H7 (cell line): ENCODE results near the gene FOXD1. TPM values are rescaled to one million over a fixed set of nuclear protein-coding genes. Genes with fewer than 3 reads are reported as not detected.
"Not testable (repeated sequence)": the region's sequence is repeated elsewhere in the genome, so short reads cannot be mapped to it uniquely, and the experiment has no call there.

Source experiments
- DNase-seq: peaks from one replicate; pipeline ENCODE4 v3.0.0; 2012
- H3K27me3 ChIP-seq: 2 replicates; pipeline ENCODE4 v1.6.0; 2011; ENCODE audit warnings: mild to moderate bottlenecking, low read length; ENCODE audit not compliant: control insufficient read depth, insufficient read depth
- H3K36me3 ChIP-seq: replicated peaks from 2 replicates; pipeline ENCODE4 v1.5.1; 2011; ENCODE audit warnings: low read length; ENCODE audit not compliant: control insufficient read depth, insufficient read depth
- H3K4me3 ChIP-seq: 2 replicates; pipeline ENCODE4 v1.5.1; 2011; ENCODE audit warnings: low read depth, mild to moderate bottlenecking, control low read depth, low read length, moderate library complexity; ENCODE audit not compliant: insufficient read depth
- total RNA-seq: library from RNA; depleted of rRNA; stranded (reverse); fragments of >200 nt; shearing (Covaris generic); gene quantifications from 2 replicates; pipeline ENCODE4 v1.2.3, GENCODE V29; 2014

Gene FOXD1
- total RNA-seq, 1 experiment from 2014 or later, result 2.6 TPM

DNA sequence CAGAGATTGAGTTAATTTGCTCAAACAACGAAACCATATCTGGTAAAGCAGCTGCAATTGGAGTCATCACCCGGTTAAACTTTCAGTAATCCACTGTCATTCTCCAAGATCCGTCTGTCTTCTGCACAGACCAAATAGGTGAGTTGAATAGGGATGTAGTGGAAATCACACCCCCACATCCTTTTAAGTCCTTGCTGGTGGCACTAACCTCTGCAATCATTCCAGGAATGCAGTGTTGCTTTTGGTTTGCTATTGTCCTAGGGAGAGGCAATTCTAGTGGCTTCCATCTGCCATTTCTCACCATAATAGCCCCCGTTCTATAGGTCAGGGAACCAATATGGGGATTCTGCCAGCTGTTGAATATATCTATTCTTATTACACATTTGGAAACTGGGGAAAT lies 35.1 kb upstream of the FOXD1 start:
- DNase-seq, result no peak
- H3K27me3 ChIP-seq, result no peaks in the 10 kb centered on the region
- H3K4me3 ChIP-seq, result no peak overlapping the region
- no peaks in the 10 kb centered on the region for H3K36me3 ChIP-seq

DNA sequence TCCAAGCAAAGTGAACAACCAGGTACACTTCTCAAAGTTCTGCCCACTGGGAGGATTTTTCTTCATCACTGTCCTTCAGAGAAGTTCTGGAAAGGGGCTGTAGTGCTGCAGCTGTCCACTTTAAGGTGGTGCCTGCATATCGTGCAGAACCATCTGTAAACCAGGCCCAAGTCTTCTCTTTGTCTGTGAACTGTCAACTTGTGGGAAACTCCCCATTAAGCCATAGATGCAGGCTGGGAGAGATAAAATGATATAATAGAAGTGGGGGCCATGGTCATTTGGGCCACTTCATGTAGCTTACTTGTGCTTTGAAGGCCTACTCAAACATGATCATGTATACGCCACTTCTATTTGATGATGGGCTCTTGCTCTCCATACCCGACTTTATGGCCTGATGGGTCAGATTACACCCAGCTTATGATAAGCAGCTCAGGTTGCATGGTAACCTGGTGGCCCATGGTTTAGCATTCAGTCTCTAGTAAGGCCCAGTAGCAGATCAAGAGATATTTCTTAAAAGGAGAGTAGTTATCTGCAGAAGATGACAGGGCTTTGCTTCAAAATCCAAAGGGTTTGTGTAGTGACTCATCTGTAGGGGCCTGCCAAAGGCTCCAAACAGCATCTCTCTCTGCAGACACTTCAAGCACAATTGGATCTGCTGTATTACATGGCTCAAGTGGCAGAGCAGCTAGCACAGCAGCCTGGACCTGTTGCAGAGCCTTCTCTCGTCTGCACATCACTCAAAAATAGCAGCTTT lies 34.0 kb upstream of the FOXD1 start:
- no peaks in the 10 kb centered on the region for H3K27me3 ChIP-seq
- H3K36me3 ChIP-seq, result no peaks in the 10 kb centered on the region
- no peak overlapping the region for H3K4me3 ChIP-seq
- DNase-seq, result no peak

DNA sequence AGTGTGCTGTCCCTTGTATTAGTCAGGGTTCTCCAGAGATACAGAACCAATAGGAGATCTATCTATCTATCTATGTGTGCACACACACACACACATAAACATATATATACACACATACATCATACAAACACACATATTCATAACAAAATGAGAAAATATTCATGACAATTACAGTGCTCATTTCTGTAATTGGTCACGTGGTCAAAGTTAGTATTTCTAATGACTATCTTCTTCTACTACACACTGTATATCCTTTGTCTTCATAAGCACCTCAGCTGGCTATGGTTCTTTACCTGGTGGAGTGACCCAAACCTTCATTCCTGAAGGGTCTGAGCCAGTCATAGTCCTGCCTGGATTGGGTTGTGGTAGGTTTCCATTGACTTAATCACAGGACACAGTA lies 31.9 kb upstream of the FOXD1 start:
- Histone ChIP-seq H3K36me3 (no peaks in the 10 kb centered on the region), H3K4me3 (no peak overlapping the region), H3K27me3 (no peaks in the 10 kb centered on the region)
- no peak for DNase-seq

DNA sequence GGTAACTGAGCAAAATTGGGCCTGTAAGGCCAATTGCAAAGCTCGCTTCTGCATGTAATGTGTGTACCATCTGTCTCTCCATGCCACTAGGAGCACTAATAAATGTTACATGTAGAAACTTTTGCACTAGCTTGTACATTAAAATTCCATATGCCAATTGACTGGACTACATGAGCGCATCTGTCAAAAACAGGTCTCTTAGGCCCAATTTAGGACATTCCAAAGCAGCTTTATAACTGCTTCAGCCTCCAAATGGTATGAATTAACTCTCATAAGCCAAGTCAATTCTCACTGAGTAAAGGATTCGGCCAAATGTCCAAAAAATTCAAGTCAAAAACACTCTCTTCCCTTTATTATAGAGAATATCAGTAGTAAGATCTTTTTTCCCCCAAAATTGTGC lies 23.5 kb upstream of the FOXD1 start:
- no peak for DNase-seq
- no peaks in the 10 kb centered on the region; the same call in 1 of the 2 replicates for H3K27me3 ChIP-seq
- H3K36me3 ChIP-seq, result no peaks in the 10 kb centered on the region
- no peak overlapping the region for H3K4me3 ChIP-seq

DNA sequence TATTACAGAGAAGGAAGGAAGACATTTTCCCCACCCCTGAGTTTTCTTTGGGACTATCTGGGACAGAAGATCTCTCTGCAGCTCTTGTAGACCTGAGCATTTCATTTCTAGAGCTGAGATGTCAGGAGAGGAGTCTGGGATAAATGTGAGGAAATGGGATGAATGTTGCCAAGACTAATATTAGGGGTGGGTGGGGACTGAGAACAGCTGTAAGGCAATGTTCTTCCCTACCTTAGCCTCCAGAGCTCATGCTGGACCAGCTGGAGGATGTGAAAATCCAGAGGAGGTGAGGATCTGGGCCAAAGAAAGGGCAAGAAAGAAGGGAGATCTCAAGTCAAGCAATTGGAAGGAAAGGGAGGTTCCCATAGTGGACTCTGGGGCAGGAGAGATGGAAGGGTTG lies 23.1 kb upstream of the FOXD1 start:
- Histone ChIP-seq H3K4me3 (no peak overlapping the region), H3K36me3 (no peaks in the 10 kb centered on the region), H3K27me3 (no peaks in the 10 kb centered on the region; the same call in 1 of the 2 replicates)
- DNase-seq, result no peak

DNA sequence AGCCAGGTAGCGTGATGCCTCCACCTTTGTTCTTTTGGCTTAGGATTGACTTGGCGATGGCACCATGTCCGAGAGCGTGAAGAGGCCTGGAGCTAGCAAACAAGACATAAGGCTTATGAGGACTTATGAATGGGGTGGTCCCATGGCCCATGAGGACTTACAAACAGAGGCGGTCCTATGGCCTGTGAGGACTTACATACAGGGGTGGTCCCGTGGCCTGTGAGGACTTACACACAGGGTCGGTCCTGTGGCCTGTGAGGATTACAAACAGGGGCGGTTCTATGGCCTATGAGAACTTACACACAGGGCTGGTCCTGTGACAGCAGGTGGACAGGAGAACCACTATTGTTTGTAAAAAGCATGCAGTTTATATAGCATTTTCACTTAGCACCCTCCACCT lies 21.3 kb upstream of the FOXD1 start:
- no peaks in the 10 kb centered on the region; the same call in 1 of the 2 replicates for H3K27me3 ChIP-seq
- no peaks in the 10 kb centered on the region for H3K36me3 ChIP-seq
- H3K4me3 ChIP-seq, result no peak overlapping the region
- no peak for DNase-seq

DNA sequence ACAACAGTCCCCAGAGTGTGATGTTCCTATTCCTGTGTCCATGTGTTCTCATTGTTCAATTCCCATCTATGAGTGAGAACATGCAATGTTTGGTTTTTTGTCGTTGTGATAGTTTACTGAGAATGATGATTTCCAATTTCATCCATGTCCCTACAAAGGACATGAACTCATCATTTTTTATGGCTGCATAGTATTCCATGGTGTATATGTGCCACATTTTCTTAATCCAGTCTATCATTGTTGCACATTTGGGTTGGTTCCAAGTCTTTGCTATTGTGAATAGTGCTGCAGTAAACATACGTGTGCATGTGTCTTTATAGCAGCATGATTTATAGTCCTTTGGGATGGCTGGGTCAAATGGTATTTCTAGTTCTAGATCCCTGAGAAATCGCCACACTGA lies 20.1 kb upstream of the FOXD1 start:
- H3K4me3 ChIP-seq, H3K36me3 ChIP-seq, DNase-seq, H3K27me3 ChIP-seq: not testable (repeated sequence)

DNA sequence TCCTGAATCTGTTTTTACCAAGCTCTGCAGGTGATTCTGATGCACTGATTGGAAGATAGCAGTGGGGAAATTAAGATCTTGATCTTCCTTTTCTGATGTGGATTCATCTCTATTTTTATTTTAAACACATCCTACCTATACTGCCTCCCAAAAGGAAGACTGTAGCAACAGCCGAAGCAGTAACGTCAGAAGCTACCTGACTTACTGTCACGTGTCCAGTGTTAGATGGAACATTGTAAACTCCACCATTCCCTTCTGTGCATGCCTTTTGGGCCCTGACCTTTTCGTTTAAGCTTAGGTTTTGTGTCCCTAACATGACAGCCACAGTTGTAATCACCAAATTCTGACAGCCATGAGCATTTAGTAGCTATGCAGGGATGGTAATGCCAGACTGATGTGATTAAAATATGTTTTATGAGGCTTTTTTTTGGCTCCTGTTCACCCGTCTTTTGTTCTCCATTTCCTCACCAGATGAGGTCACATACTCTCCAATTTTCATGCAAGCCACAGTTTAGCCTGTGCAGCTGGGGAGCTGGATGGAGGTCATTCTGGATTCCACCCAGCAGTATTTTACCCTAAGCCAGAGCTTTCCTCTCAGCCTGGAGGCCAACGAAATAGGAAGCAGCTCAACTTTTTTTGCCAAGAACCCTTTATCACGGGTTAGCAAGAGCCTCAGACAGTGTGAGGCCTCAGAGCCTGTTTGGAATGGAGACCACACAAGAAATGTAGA lies 15.6 kb upstream of the FOXD1 start:
- no peak for DNase-seq
- no peaks in the 10 kb centered on the region for H3K27me3 ChIP-seq
- no peaks in the 10 kb centered on the region for H3K36me3 ChIP-seq
- H3K4me3 ChIP-seq, result no peak overlapping the region

DNA sequence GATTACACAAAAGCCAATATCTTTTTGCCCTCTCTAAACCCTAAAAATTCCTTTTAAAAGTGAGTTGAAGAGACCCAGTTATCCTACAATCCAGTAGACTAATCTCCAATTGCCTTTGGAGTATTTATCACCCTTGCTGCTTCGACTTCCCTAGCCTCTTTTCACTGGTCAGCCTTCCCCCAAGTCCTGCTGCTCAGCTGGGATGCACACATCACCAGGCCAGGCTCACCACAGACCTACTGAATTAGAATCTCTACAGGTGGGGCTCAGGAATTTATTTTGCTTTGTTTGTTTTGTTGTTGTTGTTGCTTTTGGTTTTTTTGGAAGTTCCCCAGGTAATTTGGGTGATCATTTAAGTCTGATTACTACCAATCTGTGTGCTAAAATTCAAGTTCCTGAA lies 11.6 kb upstream of the FOXD1 start:
- Histone ChIP-seq H3K4me3 (no peak overlapping the region), H3K27me3 (no peaks in the 10 kb centered on the region), H3K36me3 (no peaks in the 10 kb centered on the region)
- no peak for DNase-seq

DNA sequence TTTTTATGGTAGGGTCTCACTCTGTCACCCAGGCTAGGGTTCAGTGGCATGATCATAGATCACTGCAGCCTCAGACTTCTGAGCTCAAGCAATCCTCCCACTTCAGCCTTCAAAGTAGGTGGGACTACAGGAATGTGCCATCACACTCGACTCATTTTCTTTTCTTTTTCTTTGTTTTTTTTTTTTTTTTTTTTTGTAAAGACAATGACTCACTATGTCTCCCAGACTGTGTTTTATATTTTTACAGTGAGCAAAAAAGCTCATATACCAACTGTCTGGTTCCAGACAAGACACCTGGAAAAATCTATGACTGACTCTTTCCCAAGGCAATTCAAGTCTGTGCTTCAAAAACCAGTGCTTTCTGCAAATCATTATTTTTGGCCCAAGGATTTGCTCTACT lies 10.8 kb upstream of the FOXD1 start:
- Histone ChIP-seq H3K27me3 (no peaks in the 10 kb centered on the region), H3K4me3 (no peak overlapping the region), H3K36me3 (no peaks in the 10 kb centered on the region)
- no peak for DNase-seq

DNA sequence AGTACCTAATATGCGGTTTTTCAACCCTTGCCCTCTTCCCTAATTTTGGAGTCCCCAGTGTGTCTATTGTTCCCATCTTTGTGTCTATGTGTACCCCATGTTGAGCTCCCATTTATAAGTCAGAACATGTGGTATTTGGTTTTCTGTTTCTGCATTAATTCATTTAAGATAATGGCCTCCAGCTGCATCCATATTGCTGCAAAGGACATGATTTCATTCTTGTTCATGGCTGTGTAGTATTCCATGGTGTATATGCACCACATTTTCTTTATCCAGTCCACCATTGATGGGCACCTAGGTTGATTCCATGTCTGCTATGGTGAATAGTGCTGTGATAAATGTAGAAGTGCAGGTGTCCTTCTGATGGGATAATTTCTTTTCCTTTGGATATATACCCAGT lies 7.9 kb upstream of the FOXD1 start:
- not testable (repeated sequence) for H3K4me3 ChIP-seq, H3K36me3 ChIP-seq, DNase-seq
- H3K27me3 ChIP-seq, result peaks cover 22% of the 10 kb centered on the region

DNA sequence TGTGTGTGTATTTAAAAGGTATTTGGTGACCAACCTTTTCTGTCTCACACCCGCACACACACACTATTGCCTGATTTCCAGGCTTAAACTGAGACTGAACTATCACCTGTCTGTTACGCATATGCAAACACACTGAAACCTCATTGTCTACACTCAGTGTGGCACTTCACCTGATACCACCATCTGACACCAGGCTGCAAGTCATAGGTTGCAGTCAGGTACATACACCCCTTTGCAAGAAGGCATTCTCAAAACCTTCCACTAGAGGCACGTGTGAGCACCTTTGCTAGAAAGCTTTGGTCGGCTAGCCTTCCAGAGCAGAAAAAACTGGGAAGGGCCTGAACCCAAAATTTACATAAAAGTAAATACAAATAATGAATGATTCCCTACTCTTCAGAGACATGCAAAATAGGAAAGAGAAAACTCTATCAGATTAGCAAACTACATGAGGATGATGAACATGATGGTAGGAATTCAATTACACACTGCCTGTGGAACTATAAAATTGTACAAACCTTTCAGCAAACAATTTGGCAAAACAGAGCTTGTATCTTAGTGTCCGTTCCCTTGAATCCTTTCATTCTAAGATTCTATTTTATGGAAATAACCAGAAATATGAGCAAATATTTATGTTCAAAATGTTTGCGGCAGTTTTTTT lies 5.9 kb upstream of the FOXD1 start:
- DNase-seq, result peak; percentile 74
- Histone ChIP-seq H3K36me3 (no peaks in the 10 kb centered on the region), H3K4me3 (no peak overlapping the region), H3K27me3 (peaks cover 41% of the 10 kb centered on the region)

DNA sequence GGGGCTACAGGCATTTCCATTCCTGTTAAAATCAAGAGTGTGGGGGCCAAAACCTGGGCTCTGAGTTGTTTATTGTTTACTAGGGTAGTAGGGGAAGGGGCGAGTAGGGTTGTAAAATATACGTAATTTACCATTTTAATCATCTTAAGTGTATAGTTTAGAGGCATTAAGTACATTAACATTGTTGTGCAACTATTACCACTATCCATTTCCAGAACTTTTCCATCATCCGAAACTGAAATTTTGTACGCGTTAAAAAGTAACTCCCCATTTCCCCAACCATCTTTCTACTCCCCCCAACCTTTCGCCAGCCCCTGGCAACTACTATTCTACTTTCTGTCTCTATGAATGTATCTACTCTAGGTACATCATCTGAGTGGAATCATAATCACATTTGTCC lies 3.6 kb upstream of the FOXD1 start:
- H3K36me3 ChIP-seq, result no peaks in the 10 kb centered on the region
- H3K4me3 ChIP-seq, result no peak overlapping the region; the same call in 1 of the 2 replicates
- peaks cover 61% of the 10 kb centered on the region for H3K27me3 ChIP-seq
- no peak for DNase-seq

DNA sequence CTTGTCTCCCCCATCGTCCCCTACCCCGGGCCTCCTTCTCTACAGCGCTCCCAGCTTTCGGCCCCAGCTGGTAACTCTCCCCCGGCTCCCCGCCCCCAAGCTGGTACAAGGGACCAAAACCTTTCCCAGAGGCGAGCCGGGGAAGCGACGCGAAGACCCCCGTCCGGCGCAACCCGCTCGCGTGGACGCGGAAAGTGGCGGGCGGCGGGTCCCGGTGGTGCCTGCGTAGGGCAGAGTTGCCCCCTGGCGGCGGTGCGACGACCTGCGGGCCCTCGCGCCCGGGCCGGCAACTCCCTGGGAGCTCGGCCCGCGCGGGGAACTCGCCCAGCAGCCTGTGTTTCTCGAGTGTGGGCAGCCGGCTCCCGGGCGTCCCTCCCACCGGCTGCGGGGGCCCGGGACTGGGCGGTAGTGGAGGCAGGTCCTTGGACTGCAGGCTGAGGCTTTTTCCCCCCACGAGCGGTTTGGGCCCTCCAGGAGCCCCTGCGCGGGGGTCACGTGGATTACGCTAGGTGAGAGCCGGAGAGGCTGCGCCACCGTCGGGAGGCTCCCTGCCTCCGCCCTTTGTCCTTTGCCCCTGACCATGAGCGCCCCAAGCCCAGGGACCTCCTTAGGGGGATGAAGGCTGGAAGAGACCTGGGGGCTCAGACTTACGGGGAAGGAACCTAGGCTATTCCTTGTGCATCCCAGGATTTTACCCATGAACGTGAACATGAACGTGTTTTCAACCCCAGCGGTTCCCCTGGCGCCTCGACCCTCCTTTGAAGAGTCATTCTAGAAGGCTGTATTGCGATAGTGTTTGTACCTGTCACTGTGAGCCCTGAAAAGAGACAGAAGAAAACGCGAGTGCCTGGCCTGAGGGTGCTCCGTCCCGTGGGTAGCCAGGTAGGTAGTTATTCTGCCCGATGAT lies 2.9 kb upstream of the FOXD1 start:
- no peaks in the 10 kb centered on the region for H3K36me3 ChIP-seq
- DNase-seq, result peak; percentile 82

More for the DNA sequence above, 2.9 kb upstream of the FOXD1 start:
- peak overlapping the region; percentile 51 for H3K4me3 ChIP-seq
- H3K27me3 ChIP-seq, result peaks cover 65% of the 10 kb centered on the region
